GM06990 (cell line): Measurements from ENCODE around the gene TM9SF3.
A peak's percentile ranks its signal among the peaks of the same experiment; 100 is the strongest.
"Not testable (repeated sequence)": the region's sequence is repeated elsewhere in the genome, so short reads cannot be mapped to it uniquely, and the experiment has no call there.

Source experiments
- DNase-seq: peaks from one replicate; pipeline ENCODE4 v3.0.0-alpha.2; 2011; ENCODE audit not compliant: insufficient read length; ENCODE audit errors: extremely low read depth
- H3K27me3 ChIP-seq: replicated peaks from 2 replicates; pipeline ENCODE4 v1.6.0; 2011; ENCODE audit warnings: low read length; ENCODE audit not compliant: control insufficient read depth, insufficient read depth
- H3K36me3 ChIP-seq: 2 replicates; pipeline ENCODE4 v1.5.1; 2011; ENCODE audit warnings: low read length; ENCODE audit not compliant: control insufficient read depth, insufficient read depth
- H3K4me3 ChIP-seq: replicated peaks from 2 replicates; pipeline ENCODE4 v1.5.1; 2011; ENCODE audit warnings: low read depth, mild to moderate bottlenecking, control low read depth, low read length
- CTCF ChIP-seq: IDR thresholded peaks from 2 replicates; pipeline ENCODE4 v1.5.1; 2011; ENCODE audit warnings: low read length, control low read depth, mild to moderate bottlenecking, inconsistent platforms; ENCODE audit not compliant: insufficient read depth, poor library complexity, severe bottlenecking

TM9SF3 gene

GRCh38 chr10:96560966-96561887 lies 25.6 kb downstream of the TM9SF3 start:
- no peaks in the 10 kb centered on the region for H3K27me3 ChIP-seq

GRCh38 chr10:96560489-96560888 lies 26.3 kb downstream of the TM9SF3 start:
- Histone ChIP-seq H3K36me3 (peaks cover 5% of the 10 kb centered on the region), H3K27me3 (no peaks in the 10 kb centered on the region), H3K4me3 (no peak overlapping the region)
- TF ChIP-seq CTCF, result no peak
- DNase-seq, result no peak

More at GRCh38 chr10:96560966-96561887, 25.6 kb downstream of the TM9SF3 start:
- DNase-seq, result no peak
- no peak overlapping the region for H3K4me3 ChIP-seq
- peaks cover 5% of the 10 kb centered on the region for H3K36me3 ChIP-seq
- TF ChIP-seq CTCF, result no peak

- Histone ChIP-seq H3K4me3 (no peak overlapping the region), H3K27me3 (no peaks in the 10 kb centered on the region), H3K36me3 (peaks cover 6% of the 10 kb centered on the region)
- peak; percentile 36 for TF ChIP-seq CTCF
- DNase-seq, result no peak
Measured at GRCh38 chr10:96556003-96556402, 30.8 kb downstream of the TM9SF3 start.

- H3K4me3 ChIP-seq, result no peak overlapping the region
- H3K27me3 ChIP-seq, result no peaks in the 10 kb centered on the region
- no peak for DNase-seq
- peaks cover 6% of the 10 kb centered on the region for H3K36me3 ChIP-seq
- TF ChIP-seq CTCF, result no peak
Measured at GRCh38 chr10:96555330-96555729, 31.5 kb downstream of the TM9SF3 start.

- no peak for DNase-seq
- H3K27me3 ChIP-seq, result no peaks in the 10 kb centered on the region
- H3K36me3 ChIP-seq, result no peaks in the 10 kb centered on the region; the same call in none of the 2 replicates
- H3K4me3 ChIP-seq, result no peak overlapping the region
- no peak for TF ChIP-seq CTCF
Measured at GRCh38 chr10:96548589-96548988, 38.2 kb downstream of the TM9SF3 start.

- not testable (repeated sequence) for H3K4me3 ChIP-seq, DNase-seq, H3K27me3 ChIP-seq, H3K36me3 ChIP-seq
Measured at GRCh38 chr10:96545558-96545957, 41.3 kb downstream of the TM9SF3 start.
